NCI-H1930 (cell line): ENCODE data around the gene ANKRD6.
A peak's percentile ranks its signal among the peaks of the same experiment; 100 is the strongest.

Source experiments
- DNase-seq, 2 experiments: peaks; one replicate each; lab custom pipeline; 2025; lab: John Stamatoyannopoulos, UW

Gene ANKRD6

GRCh38 chr6:89564752-89565427 lies 131.9 kb downstream of the ANKRD6 start:
- no peak for DNase-seq

GRCh38 chr6:89566008-89566800 lies 133.3 kb downstream of the ANKRD6 start:
- DNase-seq: no peak

GRCh38 chr6:89566930-89567629 lies 134.1 kb downstream of the ANKRD6 start:
- peak in 1 of 2 experiments; percentile 36 for DNase-seq

GRCh38 chr6:89567630-89568390 lies 134.9 kb downstream of the ANKRD6 start:
- no peak for DNase-seq

GRCh38 chr6:89574910-89575561 lies 142.1 kb downstream of the ANKRD6 start:
- no peak for DNase-seq

- DNase-seq: no peak
Observed at GRCh38 chr6:89575562-89575960, 142.6 kb downstream of the ANKRD6 start.

- DNase-seq: no peak
Observed at GRCh38 chr6:89580997-89581666, 148.2 kb downstream of the ANKRD6 start.

GRCh38 chr6:89581689-89582088 lies 148.7 kb downstream of the ANKRD6 start:
- no peak for DNase-seq

- DNase-seq: no peak
Observed at GRCh38 chr6:89582669-89583325, 149.8 kb downstream of the ANKRD6 start.

- no peak for DNase-seq
Observed at GRCh38 chr6:89583559-89583958, 150.6 kb downstream of the ANKRD6 start.

GRCh38 chr6:89584539-89584938 lies 151.6 kb downstream of the ANKRD6 start:
- no peak for DNase-seq

GRCh38 chr6:89585154-89585553 lies 152.2 kb downstream of the ANKRD6 start:
- no peak for DNase-seq

- DNase-seq: no peak
Observed at GRCh38 chr6:89589297-89590025, 156.5 kb downstream of the ANKRD6 start.

- no peak for DNase-seq
Observed at GRCh38 chr6:89590133-89590532, 157.2 kb downstream of the ANKRD6 start.

- DNase-seq: no peak
Observed at GRCh38 chr6:89591745-89592144, 158.8 kb downstream of the ANKRD6 start.

- DNase-seq: no peak
Observed at GRCh38 chr6:89596056-89596455, 163.1 kb downstream of the ANKRD6 start.

GRCh38 chr6:89596484-89596883 lies 163.5 kb downstream of the ANKRD6 start:
- no peak for DNase-seq

- DNase-seq: no peak
Observed at GRCh38 chr6:89597372-89597771, 164.4 kb downstream of the ANKRD6 start.

- peak in 1 of 2 experiments; percentile 3 for DNase-seq
Observed at GRCh38 chr6:89597988-89598387, 165.0 kb downstream of the ANKRD6 start.

GRCh38 chr6:89599727-89600126 lies 166.8 kb downstream of the ANKRD6 start:
- DNase-seq: no peak
